GM19193 (cell line): Measurements from ENCODE around the gene CLMN.

Experiments
- POLR2A ChIP-seq: IDR thresholded peaks from 4 replicates; pipeline ENCODE4 v1.6.1; 2011; ENCODE audit not compliant: insufficient read depth, insufficient read length; ENCODE audit errors: extremely low read depth

Gene CLMN

DNA sequence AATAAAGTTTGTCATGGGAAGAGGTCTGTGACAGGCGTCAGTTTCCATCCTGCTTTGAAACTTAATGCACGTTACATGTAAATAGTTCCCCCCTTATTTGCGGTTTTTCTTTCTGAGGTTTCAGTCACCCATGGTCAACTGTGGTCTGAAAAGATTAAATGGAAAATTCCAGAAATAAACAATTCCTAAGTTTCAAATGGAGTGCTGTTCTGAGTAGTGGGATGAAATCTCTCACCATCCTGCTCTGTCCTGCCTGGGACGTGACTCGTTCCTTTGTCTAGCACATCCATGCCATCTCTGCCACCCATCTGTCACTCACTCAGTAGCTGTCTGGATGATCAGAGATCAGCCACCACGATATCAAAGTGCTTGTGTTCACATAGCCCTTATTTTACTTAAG, 111.1 kb downstream of the CLMN start:
- TF ChIP-seq POLR2A: no peak

DNA sequence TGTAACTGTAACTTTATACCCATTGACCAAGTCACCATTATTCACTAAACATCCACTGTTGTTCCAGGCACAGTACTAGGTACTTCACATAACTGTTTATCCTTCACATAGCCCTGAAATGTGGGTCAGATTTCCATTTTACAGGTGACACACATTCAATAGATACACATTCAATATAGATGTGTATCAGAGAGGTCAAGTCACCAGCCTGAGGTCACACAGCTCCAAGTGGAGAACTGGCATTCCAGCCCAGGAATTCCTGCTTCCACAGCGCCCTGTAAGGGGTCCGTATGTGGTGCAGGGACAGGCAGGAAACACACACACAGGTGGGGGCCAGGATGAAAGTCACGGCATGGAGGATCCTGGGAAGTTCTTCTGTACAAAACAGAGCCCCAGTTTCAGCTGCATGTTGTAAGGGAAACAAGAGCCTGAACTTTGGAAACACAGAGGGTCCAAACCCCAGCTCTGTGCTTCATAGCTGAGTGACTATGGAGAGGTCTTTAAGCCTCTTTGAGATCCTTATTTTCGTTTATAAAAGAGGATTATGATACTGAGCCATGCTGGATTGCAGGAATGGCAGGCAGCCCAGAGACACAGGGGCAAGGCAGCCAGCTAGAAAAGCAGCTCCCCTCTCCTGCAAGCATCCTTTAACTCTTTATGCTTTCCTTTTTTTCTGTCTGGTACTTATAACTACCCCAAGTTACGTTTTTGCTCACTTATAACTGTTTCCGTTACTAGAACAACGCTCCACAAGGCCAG, 112.1 kb downstream of the CLMN start:
- no peak for TF ChIP-seq POLR2A

DNA sequence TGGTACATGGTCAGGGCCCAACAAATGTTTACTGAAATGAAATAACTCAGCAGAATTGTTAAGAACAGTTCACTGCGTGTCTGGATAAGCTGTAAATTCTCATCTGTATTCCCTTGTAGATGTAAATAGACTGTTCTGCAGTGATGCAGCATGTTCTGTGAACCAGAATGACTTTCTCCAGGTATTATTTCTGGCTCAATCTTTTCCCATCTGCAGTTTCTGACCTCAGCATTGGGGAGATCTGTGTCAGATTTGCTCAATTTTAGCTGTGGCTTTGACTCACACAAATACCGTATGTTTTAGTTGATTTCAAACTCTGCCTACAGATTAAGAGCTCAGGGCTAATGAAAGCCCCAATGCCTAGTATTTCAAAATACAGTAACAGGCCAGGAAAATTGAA, 113.2 kb downstream of the CLMN start:
- TF ChIP-seq POLR2A: no peak

- no peak for TF ChIP-seq POLR2A
Observed at GRCh38 chr14:95204705-95205104, 115.0 kb downstream of the CLMN start.

GRCh38 chr14:95200404-95200803, 119.3 kb downstream of the CLMN start:
- no peak for TF ChIP-seq POLR2A

DNA sequence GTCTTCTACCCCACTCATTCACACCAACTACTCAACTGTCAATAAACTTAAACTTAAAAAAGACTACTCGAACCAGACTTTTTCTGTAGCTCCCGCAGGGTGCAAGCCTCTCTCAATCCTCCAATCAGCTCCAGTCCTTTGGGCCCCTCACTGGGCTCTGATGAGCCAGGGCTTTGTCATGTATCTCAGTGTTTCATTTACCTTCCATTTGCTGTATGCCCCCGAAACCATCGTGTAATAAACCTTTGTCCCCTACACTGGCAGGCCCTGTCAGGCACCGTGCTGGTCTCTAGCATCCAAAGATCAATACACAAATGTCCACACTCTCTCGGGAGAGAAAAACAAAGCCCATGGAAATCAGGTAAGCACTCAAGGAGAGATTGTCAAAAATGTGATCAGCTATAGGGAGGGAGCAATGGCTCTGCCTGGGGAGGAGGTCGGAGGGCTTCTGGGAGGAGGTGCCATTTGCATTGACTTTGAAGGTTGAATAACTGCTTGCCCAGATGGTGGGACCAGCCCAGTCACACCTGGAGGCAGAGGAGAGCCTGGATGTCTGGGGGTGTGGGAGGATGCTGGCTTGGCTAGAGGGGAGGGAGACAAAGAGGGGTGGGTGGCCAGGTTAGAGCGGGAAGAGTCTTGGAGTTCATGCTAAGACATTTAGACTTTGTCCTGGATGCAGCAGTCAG, 120.3 kb downstream of the CLMN start:
- no peak for TF ChIP-seq POLR2A

DNA sequence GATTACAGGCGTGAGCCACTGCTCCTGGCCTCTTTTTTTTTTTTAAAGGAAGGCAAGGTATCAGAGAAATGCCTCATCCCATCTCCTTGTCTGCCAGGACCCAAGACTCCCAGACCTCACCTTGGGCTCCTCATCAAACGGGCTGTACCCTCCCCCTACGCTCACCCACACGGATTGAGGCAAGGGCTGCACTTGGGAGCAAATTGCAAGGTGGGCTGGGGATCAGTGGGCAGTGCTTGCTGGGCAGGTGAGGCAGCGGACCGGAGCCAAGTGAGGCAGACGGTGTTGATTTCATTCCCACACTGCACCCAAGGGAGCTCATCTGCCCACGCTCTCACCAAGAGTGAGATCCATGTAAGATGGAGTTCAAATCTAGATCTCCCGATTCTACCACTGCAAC, 121.4 kb downstream of the CLMN start:
- TF ChIP-seq POLR2A: no peak

DNA sequence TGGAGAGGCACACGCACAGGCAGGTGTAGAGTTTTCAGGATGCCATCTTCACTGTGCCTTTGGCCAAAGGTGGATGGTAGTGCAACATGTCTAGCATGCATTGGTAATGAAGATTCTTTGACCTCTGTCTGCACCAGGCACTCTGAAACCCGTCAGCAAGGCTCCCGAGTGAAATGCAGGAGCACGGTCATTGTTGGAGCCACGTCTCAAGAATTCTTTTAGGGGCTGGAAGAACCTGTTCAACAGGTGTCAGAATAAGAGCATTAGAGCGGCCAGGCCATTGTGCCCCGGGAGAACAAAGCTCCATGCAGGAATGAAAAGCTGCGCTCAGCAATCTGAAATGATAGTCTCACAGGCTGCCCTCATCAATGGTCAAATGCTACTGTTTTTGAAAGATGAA, 122.2 kb downstream of the CLMN start:
- TF ChIP-seq POLR2A: no peak

- TF ChIP-seq POLR2A: no peak
Observed at GRCh38 chr14:95196826-95197545, 122.7 kb downstream of the CLMN start.

GRCh38 chr14:95196268-95196667, 123.4 kb downstream of the CLMN start:
- TF ChIP-seq POLR2A: no peak

DNA sequence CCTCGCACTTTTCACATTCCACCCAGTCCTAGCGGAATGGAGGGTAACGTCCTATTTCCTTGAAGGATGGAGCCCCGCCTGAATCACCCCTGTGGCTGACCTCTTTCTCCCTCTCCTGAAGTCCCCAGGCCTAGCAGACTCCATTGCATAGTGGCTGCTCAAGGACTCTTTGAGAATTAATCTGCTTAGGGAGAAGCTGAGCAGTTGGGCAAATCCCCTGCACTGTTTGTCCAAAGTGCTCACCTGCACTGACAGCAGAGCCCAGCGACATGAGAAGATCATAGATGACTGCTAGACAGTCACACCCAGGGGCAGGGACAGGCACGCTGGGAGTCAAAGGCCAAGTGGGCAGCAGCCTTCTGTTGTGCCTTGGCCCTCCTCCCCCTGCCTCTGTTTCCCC, 124.7 kb downstream of the CLMN start:
- no peak for TF ChIP-seq POLR2A

DNA sequence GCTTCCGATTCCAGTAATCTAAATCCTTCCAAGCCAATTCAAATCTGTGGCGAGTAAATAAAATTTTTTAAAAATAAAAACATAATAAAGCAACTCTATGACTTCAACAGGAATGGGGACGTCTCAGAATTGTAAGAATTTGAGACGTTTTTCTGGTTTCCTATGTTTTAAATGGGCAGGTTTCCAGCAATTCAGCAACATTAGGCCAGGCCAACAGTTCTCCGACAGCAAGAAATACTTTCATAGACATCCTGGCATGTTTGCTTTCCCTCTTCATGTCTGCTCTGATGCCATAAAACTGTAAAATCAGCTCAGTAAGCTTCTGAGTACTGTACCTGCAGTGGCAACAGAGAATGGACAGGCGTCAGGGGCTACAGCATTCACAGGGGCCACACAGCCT, 126.6 kb downstream of the CLMN start:
- TF ChIP-seq POLR2A: no peak

- no peak for TF ChIP-seq POLR2A
Observed at GRCh38 chr14:95192311-95192710, 127.4 kb downstream of the CLMN start.

DNA sequence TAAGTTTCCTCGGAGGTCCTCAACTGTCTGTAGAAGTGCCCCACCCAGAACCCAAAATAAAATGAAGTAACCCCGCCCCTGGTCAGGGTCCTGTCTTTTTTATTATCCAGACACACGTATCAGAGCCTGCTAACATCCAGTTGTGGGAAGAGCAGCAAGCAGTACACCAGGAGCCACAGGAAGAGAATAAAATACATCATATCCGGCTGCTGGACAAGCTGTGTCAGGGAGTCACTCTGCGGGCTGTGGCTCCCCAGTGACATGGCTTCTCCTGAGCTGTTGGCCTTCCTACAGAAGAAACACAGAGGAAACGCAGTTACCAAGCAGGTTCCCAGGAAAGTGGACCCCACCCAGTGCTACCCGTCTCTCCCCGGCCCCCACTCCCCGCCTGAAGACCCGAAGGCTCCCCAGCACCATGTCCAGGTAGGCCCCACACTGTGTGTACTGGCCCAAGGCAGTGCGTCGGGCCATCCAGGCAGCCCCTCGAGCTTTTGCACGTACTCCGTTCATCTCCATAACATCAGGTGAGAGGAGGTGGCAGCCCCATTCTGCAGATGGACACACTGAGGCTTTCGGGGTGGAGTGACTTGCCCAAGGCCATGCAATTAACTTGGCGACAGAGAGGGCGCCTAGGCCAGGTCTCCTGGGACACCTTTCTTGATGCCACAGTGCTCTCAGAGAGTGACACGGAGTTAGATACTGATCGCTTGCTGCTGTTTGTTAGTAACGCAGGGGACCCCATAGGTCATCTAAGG, 128.1 kb downstream of the CLMN start:
- no peak for TF ChIP-seq POLR2A

DNA sequence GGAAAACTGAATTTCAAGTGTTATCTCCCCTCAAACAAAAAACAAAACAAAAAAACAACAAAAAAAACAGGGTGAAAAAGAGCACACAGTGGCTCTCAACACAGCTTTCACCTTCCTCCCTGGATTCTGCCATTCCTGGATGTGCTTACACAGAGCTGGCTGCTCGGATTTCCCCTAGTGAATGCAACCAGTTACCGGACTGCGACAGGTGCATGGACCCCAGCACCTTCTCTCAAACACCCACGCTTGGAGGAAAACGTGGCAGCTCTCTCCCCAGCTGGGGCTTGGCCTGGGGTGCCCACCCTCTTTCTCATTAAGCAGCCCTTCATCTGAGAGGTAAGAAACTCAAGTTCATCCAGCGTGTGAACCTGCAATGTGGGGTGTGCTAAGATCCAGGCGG, 128.9 kb downstream of the CLMN start:
- no peak for TF ChIP-seq POLR2A
